Measurements from ENCODE around the gene KCNJ15. TPM values are rescaled to one million over a fixed set of nuclear protein-coding genes. Genes with fewer than 3 reads are reported as not detected.

KCNJ15 gene
- total RNA-seq (1 to 10 TPM in 4 of 9 donors, under 1 TPM in 5; 0.07 to 1.8 (median 0.54) TPM), polyA plus RNA-seq (under 1 TPM; 0.15 to 0.38 TPM)
- long read RNA-seq, donor 1, result 0 reads
- long read RNA-seq, donor 2, result 0 reads
- long read RNA-seq, donor 3, result 0 reads

DNA sequence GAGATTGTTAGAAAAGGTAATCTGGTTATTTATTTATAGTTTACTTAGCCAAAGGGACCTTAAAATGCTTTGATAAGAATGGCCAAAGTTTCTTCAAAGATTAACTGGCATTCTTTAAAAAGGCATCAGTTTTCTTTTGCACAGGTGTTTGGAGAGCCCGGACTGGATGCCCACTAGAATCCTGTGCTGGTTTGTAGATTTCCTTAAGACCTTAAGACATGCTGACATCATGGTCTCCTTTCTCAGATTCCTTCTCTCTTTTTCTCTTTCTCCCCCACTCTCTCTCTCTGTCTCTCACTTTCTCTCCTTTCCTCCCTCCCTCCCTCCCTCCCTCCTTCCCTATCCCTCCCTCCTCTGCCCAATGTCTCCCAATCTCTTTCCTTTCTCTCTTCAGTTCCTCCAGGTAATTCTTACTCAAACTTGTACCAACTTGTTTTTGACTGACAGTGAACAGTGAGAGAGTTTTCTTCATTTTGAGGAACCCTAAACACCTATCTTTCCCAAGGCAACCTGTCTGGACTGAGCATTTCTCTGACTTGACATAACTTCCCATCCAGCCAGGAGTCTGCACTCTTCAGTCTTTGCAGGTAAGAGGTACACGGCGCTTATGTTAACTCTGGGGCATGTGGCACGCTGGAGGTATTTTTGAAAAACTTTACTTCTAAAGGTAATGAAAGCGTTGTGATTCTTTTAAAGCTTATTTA, at the start of gene KCNJ15:
KCNJ15 (plus strand) TSS at position 393 of the 704 bp plus-strand sequence. CDS start 42,271 bp downstream, outside the sequence.
- WGBS, 4 donors, result 73 to 82% (median 79%) methylated on average over 5 of the region's 5 CpGs
- Histone ChIP-seq H3K4me1 (peaks cover 0 to 19% (median 0%) of the 10 kb centered on the region in 12 donors), H3K4me3 (peak within 1 kb of the TSS in 1 of 12 donors; percentile 0), H3K27ac (peak within 1 kb of the TSS in 1 of 12 donors; percentile 19), H3K36me3 (no peaks in the 10 kb centered on the region), H3K9me3 (no peaks in the 10 kb centered on the region), H3K27me3 (peaks cover 0 to 13% (median 0%) of the 10 kb centered on the region in 9 donors)
- no peak for TF ChIP-seq POLR2A (IDR thresholded peaks at IDR 0.05)
- TF ChIP-seq, protein P1, sequence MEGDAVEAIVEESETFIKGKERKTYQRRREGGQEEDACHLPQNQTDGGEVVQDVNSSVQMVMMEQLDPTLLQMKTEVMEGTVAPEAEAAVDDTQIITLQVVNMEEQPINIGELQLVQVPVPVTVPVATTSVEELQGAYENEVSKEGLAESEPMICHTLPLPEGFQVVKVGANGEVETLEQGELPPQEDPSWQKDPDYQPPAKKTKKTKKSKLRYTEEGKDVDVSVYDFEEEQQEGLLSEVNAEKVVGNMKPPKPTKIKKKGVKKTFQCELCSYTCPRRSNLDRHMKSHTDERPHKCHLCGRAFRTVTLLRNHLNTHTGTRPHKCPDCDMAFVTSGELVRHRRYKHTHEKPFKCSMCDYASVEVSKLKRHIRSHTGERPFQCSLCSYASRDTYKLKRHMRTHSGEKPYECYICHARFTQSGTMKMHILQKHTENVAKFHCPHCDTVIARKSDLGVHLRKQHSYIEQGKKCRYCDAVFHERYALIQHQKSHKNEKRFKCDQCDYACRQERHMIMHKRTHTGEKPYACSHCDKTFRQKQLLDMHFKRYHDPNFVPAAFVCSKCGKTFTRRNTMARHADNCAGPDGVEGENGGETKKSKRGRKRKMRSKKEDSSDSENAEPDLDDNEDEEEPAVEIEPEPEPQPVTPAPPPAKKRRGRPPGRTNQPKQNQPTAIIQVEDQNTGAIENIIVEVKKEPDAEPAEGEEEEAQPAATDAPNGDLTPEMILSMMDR (IDR thresholded peaks at IDR 0.05), result no peak
- no peak for ATAC-seq
- no peak for DNase-seq
- intact Hi-C loops (cut with DNase I), result no loop called here

DNA sequence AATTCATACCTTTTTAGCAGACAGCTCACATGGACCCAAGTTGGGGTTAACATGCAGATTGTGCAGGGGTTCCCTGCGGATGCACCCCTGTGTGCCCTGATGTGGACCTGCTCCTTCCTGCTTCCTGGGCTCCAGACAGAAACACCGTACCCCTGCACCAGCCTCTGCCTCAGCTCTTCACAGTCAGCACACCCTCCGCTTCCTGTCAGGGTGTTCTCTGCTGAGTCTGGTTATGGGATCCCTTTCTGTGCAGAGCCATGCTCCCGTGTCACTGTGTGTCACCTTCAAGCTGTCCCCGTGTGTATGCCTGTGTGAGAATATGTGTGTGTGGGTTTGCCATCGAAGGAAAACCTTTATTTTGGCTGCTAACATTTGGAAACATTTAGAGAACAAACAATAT, 48.7 kb upstream of the KCNJ15 start:
- TF ChIP-seq, protein P1 (IDR thresholded peaks at IDR 0.05), result no peak
- no peak for TF ChIP-seq POLR2A (IDR thresholded peaks at IDR 0.05)
- DNase-seq (no peak), ATAC-seq (no peak)
- peaks cover 0 to 25% (median 0%) of the 10 kb centered on the region in 9 donors for H3K27me3 ChIP-seq
- H3K9me3 ChIP-seq, result peaks cover 0 to 17% (median 2%) of the 10 kb centered on the region in 12 donors
- no peaks in the 10 kb centered on the region for H3K36me3 ChIP-seq
- WGBS, 4 donors, result 56 to 65% (median 59%) methylated on average over 6 of the region's 6 CpGs
- intact Hi-C loops (cut with DNase I), result no loop called here
- no peak overlapping the region for H3K27ac ChIP-seq
- no peak overlapping the region for H3K4me3 ChIP-seq
- no peaks in the 10 kb centered on the region for H3K4me1 ChIP-seq

DNA sequence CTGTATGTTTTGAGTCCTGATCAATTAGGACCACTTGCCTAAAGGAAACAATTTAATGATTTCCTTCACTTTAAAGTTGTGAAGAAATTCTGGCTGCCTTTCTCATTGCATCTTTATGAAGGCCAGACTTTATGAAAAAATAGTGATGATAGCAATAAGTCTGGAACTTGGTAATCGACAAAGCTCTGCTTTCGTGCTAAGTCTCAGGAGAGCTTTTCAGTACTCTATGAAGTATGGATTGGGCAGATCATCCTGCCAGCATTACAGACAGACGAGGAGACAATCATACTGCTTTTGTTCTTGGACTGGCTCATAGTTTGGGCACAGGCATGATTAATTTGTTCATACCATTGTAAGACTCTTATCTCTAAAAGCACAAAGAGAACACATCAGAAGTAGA, 45.5 kb upstream of the KCNJ15 start:
- Histone ChIP-seq H3K4me1 (no peaks in the 10 kb centered on the region), H3K27ac (no peak overlapping the region), H3K4me3 (no peak overlapping the region), H3K27me3 (peaks cover 0 to 28% (median 0%) of the 10 kb centered on the region in 9 donors), H3K36me3 (no peaks in the 10 kb centered on the region), H3K9me3 (peaks cover 0 to 17% (median 2%) of the 10 kb centered on the region in 12 donors)
- DNase-seq (no peak), ATAC-seq (no peak)
- intact Hi-C loops (cut with DNase I), result loop anchor here in 1 of 10 donors (5.0 kb wide), 1 partner anchor 49 kb away; no protein-coding TSS in a partner anchor
- 60 to 71% (median 68%) methylated on average over 3 of the region's 3 CpGs for WGBS, 4 donors
- TF ChIP-seq POLR2A (IDR thresholded peaks at IDR 0.05), result no peak
- TF ChIP-seq, protein P1 (IDR thresholded peaks at IDR 0.05), result no peak

DNA sequence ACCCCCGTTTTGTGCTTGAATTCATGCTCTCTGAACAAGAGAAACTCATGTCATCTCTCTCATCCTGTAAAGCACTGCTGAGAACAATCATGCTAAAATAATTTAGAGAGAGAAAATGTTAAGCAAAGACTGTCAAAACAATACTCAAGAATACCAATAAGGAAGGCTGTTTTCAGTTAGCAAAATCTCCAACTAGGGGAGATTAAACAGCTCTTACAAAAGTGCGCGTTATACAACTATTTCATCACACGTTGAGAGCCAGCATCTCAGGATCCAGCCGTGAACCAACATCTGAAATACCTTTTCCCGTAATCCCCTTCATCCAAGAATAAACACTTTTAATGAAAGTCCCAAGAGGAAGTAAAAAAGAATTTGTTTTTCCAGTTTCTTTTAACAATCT, 44.1 kb upstream of the KCNJ15 start:
- WGBS, 4 donors, result 83 to 85% (median 84%) methylated on average over 6 of the region's 6 CpGs
- ATAC-seq (no peak), DNase-seq (no peak)
- H3K27me3 ChIP-seq, result peaks cover 0 to 28% (median 0%) of the 10 kb centered on the region in 9 donors
- no peaks in the 10 kb centered on the region for H3K36me3 ChIP-seq
- H3K9me3 ChIP-seq, result peaks cover 0 to 17% (median 2%) of the 10 kb centered on the region in 12 donors
- no peaks in the 10 kb centered on the region for H3K4me1 ChIP-seq
- no peak overlapping the region for H3K4me3 ChIP-seq
- intact Hi-C loops (cut with DNase I), result loop anchor here in 1 of 10 donors (5.0 kb wide), 1 partner anchor 50 kb away; no protein-coding TSS in a partner anchor
- no peak overlapping the region for H3K27ac ChIP-seq
- TF ChIP-seq POLR2A (IDR thresholded peaks at IDR 0.05), result no peak
- TF ChIP-seq, protein P1 (IDR thresholded peaks at IDR 0.05), result no peak

All from heart left ventricle (tissue), 16 donors.